ENCODE results near the gene CD300LG.

GRCh38 chr17:43832976-43833829 lies 13.8 kb upstream of the CD300LG start, which contains the start of gene MPP3:
- TF ChIP-seq JUNB (IDR thresholded peaks at IDR 0.05; ENCODE audit: unreplicated experiment) (no peak), CTCF (conservative IDR thresholded peaks at IDR 0.05; ENCODE audit: low read depth in 2 of 2) (no peak), POLR2AphosphoS5 (IDR thresholded peaks at IDR 0.05; ENCODE audit: low read depth) (peak; percentile 60; the same call in 1 of the 2 replicates), EZH2 (IDR thresholded peaks at IDR 0.05; ENCODE audit: low read depth, unreplicated experiment) (peak; percentile 28), CREB1 (CRISPR knock-in tag; IDR thresholded peaks at IDR 0.05; ENCODE audit: low read depth) (no peak), REST (IDR thresholded peaks at IDR 0.05; ENCODE audit: unreplicated experiment) (no peak), EZH2phosphoT487 (IDR thresholded peaks at IDR 0.05; ENCODE audit: unreplicated experiment) (no peak), NANOG (IDR thresholded peaks at IDR 0.05; ENCODE audit: borderline replicate concordance) (no peak), ZNF331 (CRISPR knock-in tag; IDR thresholded peaks at IDR 0.05; ENCODE audit: low read depth) (no peak), ZNF114 (CRISPR knock-in tag; IDR thresholded peaks at IDR 0.05) (no peak)

Data from GM23338 (cell line).